Calu3 (cell line): ENCODE measurements around the gene NUP210. TPM values are rescaled to one million over a fixed set of nuclear protein-coding genes. Genes with fewer than 3 reads are reported as not detected.

Experiments used
- BruUV-seq: library from RNA; stranded (reverse); fragments of 400-500 nt; replicated peaks from 2 replicates; lab custom pipeline; 2021; lab: Mats Ljungman, UMichigan
- CTCF ChIA-PET: fragments of 300-600 bp; sonication (Branson Sonifier 250); formaldehyde crosslinking; loops from one replicate; lab custom pipeline; 2022; ENCODE audit warnings: antibody characterized with exemption; lab: Charles Lee
- DNase-seq: peaks from one replicate; pipeline ENCODE4 v3.0.0; 2022
- H3K27ac Mint-ChIP-seq: one replicate; pipeline ENCODE4 v1.8.0; 2022; ENCODE audit warnings: mixed read lengths; ENCODE audit not compliant: unreplicated experiment
- H3K27me3 Mint-ChIP-seq: one replicate; pipeline ENCODE4 v1.8.0; 2022; ENCODE audit warnings: mixed read lengths; ENCODE audit not compliant: unreplicated experiment
- H3K36me3 Mint-ChIP-seq: one replicate; pipeline ENCODE4 v1.8.0; 2022; ENCODE audit warnings: mild to moderate bottlenecking, moderate library complexity, mixed read lengths; ENCODE audit not compliant: insufficient read depth, unreplicated experiment
- H3K4me1 Mint-ChIP-seq: one replicate; pipeline ENCODE4 v1.8.0; 2022; ENCODE audit warnings: mild to moderate bottlenecking, low read depth, mixed read lengths; ENCODE audit not compliant: unreplicated experiment
- H3K4me3 Mint-ChIP-seq: one replicate; pipeline ENCODE4 v1.8.0; 2022; ENCODE audit warnings: mild to moderate bottlenecking, low read depth, moderate library complexity, mixed read lengths; ENCODE audit not compliant: unreplicated experiment
- H3K9me3 Mint-ChIP-seq: one replicate; pipeline ENCODE4 v1.8.0; 2022; ENCODE audit warnings: low read depth, mixed read lengths; ENCODE audit not compliant: unreplicated experiment
- CTCF ChIP-seq: fragments of 200-600 bp; IDR thresholded peaks from one replicate; pipeline ENCODE4 v1.8.0; 2022; ENCODE audit warnings: antibody characterized with exemption; ENCODE audit not compliant: unreplicated experiment
- intact Hi-C: fragments of 100-400 bp; cut with micrococcal nuclease; formaldehyde crosslinking; loops from one replicate; pipeline ENCODE4 v1.10.0; 2022; ENCODE audit not compliant: unreplicated experiment
- total RNA-seq: library from RNA; stranded (reverse); gene quantifications from 2 replicates; pipeline ENCODE4 v1.2.3, GENCODE V29; 2022

Gene NUP210
- total RNA-seq, 1 experiment from 2014 or later: 76.9 TPM

GRCh38 chr3:13332158-13332557 is 88.0 kb downstream of the NUP210 start:
- Mint-ChIP-seq H3K27ac (no peak overlapping the region), H3K4me1 (no peaks in the 10 kb centered on the region), H3K9me3 (no peaks in the 10 kb centered on the region), H3K4me3 (no peak overlapping the region), H3K27me3 (no peaks in the 10 kb centered on the region), H3K36me3 (peaks cover 14% of the 10 kb centered on the region)
- intact Hi-C loops: no loop called here
- CTCF ChIA-PET: no interaction called here
- no TSS peak for BruUV-seq
- no peak for DNase-seq
- TF ChIP-seq CTCF: no peak

GRCh38 chr3:13329746-13330145 is 90.4 kb downstream of the NUP210 start:
- no TSS peak for BruUV-seq
- no peaks in the 10 kb centered on the region for H3K4me1 Mint-ChIP-seq
- CTCF ChIA-PET: no interaction called here
- no peak overlapping the region for H3K4me3 Mint-ChIP-seq
- no peak for TF ChIP-seq CTCF
- no peak for DNase-seq
- peaks cover 9% of the 10 kb centered on the region for H3K36me3 Mint-ChIP-seq
- intact Hi-C loops: no loop called here
- no peaks in the 10 kb centered on the region for H3K9me3 Mint-ChIP-seq
- no peaks in the 10 kb centered on the region for H3K27me3 Mint-ChIP-seq
- no peak overlapping the region for H3K27ac Mint-ChIP-seq

- H3K4me3 Mint-ChIP-seq: no peak overlapping the region
- no peak for TF ChIP-seq CTCF
- H3K4me1 Mint-ChIP-seq: no peaks in the 10 kb centered on the region
- H3K27me3 Mint-ChIP-seq: no peaks in the 10 kb centered on the region
- H3K27ac Mint-ChIP-seq: no peak overlapping the region
- BruUV-seq: no TSS peak
- no peak for DNase-seq
- peaks cover 7% of the 10 kb centered on the region for H3K36me3 Mint-ChIP-seq
- intact Hi-C loops: no loop called here
- CTCF ChIA-PET: interaction anchor here (0.9 kb wide), 1 partner anchor 102 kb away, joined by 3 read pairs; no protein-coding TSS in a partner anchor
- no peaks in the 10 kb centered on the region for H3K9me3 Mint-ChIP-seq
Observed at GRCh38 chr3:13325892-13326443, 94.2 kb downstream of the NUP210 start.

- H3K4me3 Mint-ChIP-seq: no peak overlapping the region
- BruUV-seq: no TSS peak
- TF ChIP-seq CTCF: no peak
- no peak overlapping the region for H3K27ac Mint-ChIP-seq
- no peaks in the 10 kb centered on the region for H3K27me3 Mint-ChIP-seq
- no peaks in the 10 kb centered on the region for H3K9me3 Mint-ChIP-seq
- no peaks in the 10 kb centered on the region for H3K4me1 Mint-ChIP-seq
- CTCF ChIA-PET: no interaction called here
- peaks cover 7% of the 10 kb centered on the region for H3K36me3 Mint-ChIP-seq
- DNase-seq: no peak
- intact Hi-C loops: no loop called here
Observed at GRCh38 chr3:13324835-13325501, 95.2 kb downstream of the NUP210 start.
